ENCODE measurements around the gene CAMK2A. TPM values are rescaled to one million over a fixed set of nuclear protein-coding genes. Genes with fewer than 3 reads are reported as not detected.

Gene CAMK2A
- total and polyA plus RNA-seq, 2 donors (not counting 3 experiments of a cell fraction or from before 2014, with no cell fraction given), result not detected

- Histone ChIP-seq H3K9me3 (replicated peaks; ENCODE audit: control insufficient read depth, insufficient read depth, low read length) (no peaks in the 10 kb centered on the region), H3K79me2 (ENCODE audit: control insufficient read depth, insufficient read depth, low read length) (no peaks in the 10 kb centered on the region), H2AFZ (ENCODE audit: low read depth, low read length) (no peak within 1 kb of the TSS), H4K20me1 (replicated peaks; ENCODE audit: control insufficient read depth, extremely low read depth, insufficient read depth, low read length) (no peaks in the 10 kb centered on the region), H3K4me3 (replicated peaks in 1 of 3; ENCODE audit: insufficient read depth in 1 of 3, low read depth in 1 of 3, low read length in 3 of 3) (no peak within 1 kb of the TSS), H3K36me3 (ENCODE audit: control insufficient read depth in 2 of 2, extremely low read depth in 1 of 2, insufficient read depth in 2 of 2, low read length in 2 of 2) (no peaks in the 10 kb centered on the region), H3K9ac (replicated peaks; ENCODE audit: extremely low read depth, insufficient read depth, low read length) (no peak within 1 kb of the TSS), H3K4me1 (ENCODE audit: control insufficient read depth, extremely low read depth, insufficient read depth, low read length) (no peaks in the 10 kb centered on the region), H3K27ac (ENCODE audit: insufficient read depth, low read depth, low read length) (no peak within 1 kb of the TSS), H3K9me1 (replicated peaks; ENCODE audit: control insufficient read depth, extremely low read depth, insufficient read depth, low read length) (no peaks in the 10 kb centered on the region), H3K27me3 (ENCODE audit: control insufficient read depth in 2 of 2, insufficient read depth in 2 of 2, low read length in 2 of 2) (peaks cover 55 to 58% of the 10 kb centered on the region in 2 experiments), H3K4me2 (ENCODE audit: insufficient read depth, low read length) (no peak within 1 kb of the TSS)
- no peak for FAIRE-seq
- CTCF ChIA-PET, result interaction anchor here (1.2 kb wide), 1 partner anchor 10 kb away, joined by 3 read pairs; no protein-coding TSS in a partner anchor
- intact Hi-C loops (cut with micrococcal nuclease), result no loop called here
- no TSS peak for BruUV-seq (replicated peaks)
- DNase-seq (ENCODE audit: low read depth, low spot score), result no peak
- dilution Hi-C loops (cut with MboI; ENCODE audit: extremely low pct_ligation_motif_present, low sequenced_read_pairs), result no loop called here
- TF ChIP-seq JUN (IDR thresholded peaks at IDR 0.05; ENCODE audit: borderline replicate concordance, insufficient read depth, insufficient read length, low read depth) (no peak), FOS (IDR thresholded peaks at IDR 0.05; ENCODE audit: borderline replicate concordance, insufficient read depth, low read length) (no peak), CTCF (IDR thresholded peaks at IDR 0.05; ENCODE audit: extremely low read depth in 1 of 2, insufficient read depth in 1 of 2, low read depth in 1 of 2, low read length in 2 of 2) (no peak), MYC (IDR thresholded peaks at IDR 0.05; ENCODE audit: low read depth, low read length) (no peak), EZH2 (IDR thresholded peaks at IDR 0.05; ENCODE audit: borderline replicate concordance, low read depth, low read length, severe bottlenecking) (peak; percentile 81), POLR2AphosphoS5 (IDR thresholded peaks at IDR 0.05; ENCODE audit: insufficient read depth, low read depth, low read length) (no peak)
- POLR2A ChIA-PET, result no interaction called here
Measured at GRCh38 chr5:150189728-150190502, 99.7 kb downstream of the CAMK2A start, which contains the start of gene SLC6A7. Gene SLC6A7, plus strand, starts transcription at chr5:150190062. Its CDS starts 266 bp downstream, at chr5:150190328.

All from endothelial cell of umbilical vein (primary cell).